HG03175 (cell line): Measurements from ENCODE around the gene KRT79.
"Not testable (repeated sequence)": the region's sequence is repeated elsewhere in the genome, so short reads cannot be mapped to it uniquely, and the experiment has no call there.

ENCODE experiments used
- ATAC-seq: cut with Tn5 transposase; IDR thresholded peaks from one replicate; pipeline ENCODE4 v1.9.1; 2021; ENCODE audit warnings: mild to moderate bottlenecking, moderate library complexity; ENCODE audit not compliant: unreplicated experiment

KRT79 gene

GRCh38 chr12:52861511-52861910, 27.4 kb upstream of the KRT79 start:
- ATAC-seq = no peak

- ATAC-seq = no peak
These were observed 26.2 kb upstream of the KRT79 start for GRCh38 chr12:52860102-52860823.

GRCh38 chr12:52857500-52857899, 23.4 kb upstream of the KRT79 start:
- ATAC-seq = no peak

GRCh38 chr12:52856787-52857186, 22.7 kb upstream of the KRT79 start:
- ATAC-seq = no peak

GRCh38 chr12:52856077-52856476, 22.0 kb upstream of the KRT79 start:
- not testable (repeated sequence) for ATAC-seq

- ATAC-seq = no peak
These were observed 17.7 kb upstream of the KRT79 start for GRCh38 chr12:52851787-52852186.

- ATAC-seq = no peak
These were observed 16.6 kb upstream of the KRT79 start for GRCh38 chr12:52850681-52851080.

- ATAC-seq = no peak
These were observed 15.4 kb upstream of the KRT79 start for GRCh38 chr12:52849511-52849910.

- no peak for ATAC-seq
These were observed 14.6 kb upstream of the KRT79 start, which contains the start of gene KRT78 for GRCh38 chr12:52848661-52849255. TSS of gene KRT78 (minus strand) at chr12:52848994. CDS start at chr12:52848930, 64 bp downstream.

- no peak for ATAC-seq
These were observed 13.4 kb upstream of the KRT79 start for GRCh38 chr12:52847335-52848102.

GRCh38 chr12:52846356-52846970, 12.4 kb upstream of the KRT79 start:
- ATAC-seq = no peak

- ATAC-seq = no peak
These were observed 11.8 kb upstream of the KRT79 start for GRCh38 chr12:52845946-52846345.

- no peak for ATAC-seq
These were observed 10.3 kb upstream of the KRT79 start for GRCh38 chr12:52844386-52844785.

- no peak for ATAC-seq
These were observed 5.5 kb upstream of the KRT79 start for GRCh38 chr12:52839436-52840105.

- no peak for ATAC-seq
These were observed 4.7 kb upstream of the KRT79 start for GRCh38 chr12:52838609-52839435.

GRCh38 chr12:52837781-52838608, 3.9 kb upstream of the KRT79 start:
- no peak for ATAC-seq

GRCh38 chr12:52837413-52837741, 3.3 kb upstream of the KRT79 start:
- no peak for ATAC-seq

- no peak for ATAC-seq
These were observed 2.6 kb upstream of the KRT79 start for GRCh38 chr12:52836491-52837412.
